Liver (tissue), 9 donors: ENCODE measurements around the gene ABCC3. TPM values are rescaled to one million over a fixed set of nuclear protein-coding genes. Genes with fewer than 3 reads are reported as not detected.

Source experiments
- DNase-seq: peaks from one replicate; pipeline ENCODE4 v3.0.0-alpha.2; 2017; ENCODE audit warnings: low spot score
- H3K27ac ChIP-seq, 2 donors: one replicate each; pipeline ENCODE4 v1.7.0; 2013; ENCODE audit warnings: inconsistent platforms in 2 of 2, low read length in 2 of 2, control low read depth in 1 of 2, low read depth in 1 of 2, mild to moderate bottlenecking in 1 of 2
- H3K27me3 ChIP-seq, 4 donors: one replicate each; pipeline versions ENCODE4 v1.6.1 to v1.7.0; 2013; ENCODE audit warnings: low read length in 3 of 4, inconsistent platforms in 1 of 4, mild to moderate bottlenecking in 1 of 4, moderate library complexity in 1 of 4; ENCODE audit not compliant: control insufficient read depth in 4 of 4, insufficient read depth in 4 of 4
- H3K36me3 ChIP-seq, 4 donors: one replicate each; pipeline versions ENCODE4 v1.6.1 to v1.7.0; 2013; ENCODE audit warnings: low read length in 3 of 4, mild to moderate bottlenecking in 3 of 4, low read depth in 1 of 4, moderate library complexity in 1 of 4; ENCODE audit not compliant: control insufficient read depth in 4 of 4, insufficient read depth in 3 of 4
- H3K4me1 ChIP-seq, 4 donors: one replicate each; pipeline versions ENCODE4 v1.6.1 to v1.7.0; 2013; ENCODE audit warnings: low read length in 3 of 4, mild to moderate bottlenecking in 3 of 4, moderate library complexity in 1 of 4; ENCODE audit not compliant: control insufficient read depth in 4 of 4, insufficient read depth in 4 of 4
- H3K4me3 ChIP-seq, 3 donors: one replicate each; pipeline versions ENCODE4 v1.6.1 to v1.7.0; 2013; ENCODE audit warnings: low read length in 3 of 3, control low read depth in 1 of 3, low read depth in 1 of 3, mild to moderate bottlenecking in 1 of 3
- H3K9ac ChIP-seq, 2 donors: one replicate each; pipeline ENCODE4 v1.7.0; 2013; ENCODE audit warnings: low read length in 2 of 2, mild to moderate bottlenecking in 2 of 2, moderate library complexity in 2 of 2, control low read depth in 1 of 2, low read depth in 1 of 2
- H3K9me3 ChIP-seq, 4 donors: one replicate each; pipeline versions ENCODE4 v1.6.1 to v1.7.0; 2013; ENCODE audit warnings: low read length in 3 of 4; ENCODE audit not compliant: control insufficient read depth in 4 of 4
- EGR1 ChIP-seq, 2 donors: IDR thresholded peaks; 2 replicates each; pipeline ENCODE4 v1.6.1; 2016 to 2018; ENCODE audit warnings: antibody characterized with exemption in 2 of 2, low read depth in 2 of 2
- FOXA1 ChIP-seq: IDR thresholded peaks from 2 replicates; pipeline ENCODE4 v1.6.1; 2016; ENCODE audit warnings: antibody characterized with exemption
- FOXA2 ChIP-seq: IDR thresholded peaks from 2 replicates; pipeline ENCODE4 v1.6.1; 2016; ENCODE audit warnings: antibody characterized with exemption
- GABPA ChIP-seq, 2 donors: IDR thresholded peaks in 1 of 2; conservative IDR thresholded peaks in 1 of 2; 2 replicates each; pipeline ENCODE4 v1.6.1; 2016; ENCODE audit warnings: antibody characterized with exemption in 2 of 2, mild to moderate bottlenecking in 1 of 2, moderate library complexity in 1 of 2
- HNF4A ChIP-seq, 2 donors: conservative IDR thresholded peaks; 2 replicates each; pipeline ENCODE4 v1.6.1; 2016; ENCODE audit warnings: antibody characterized with exemption in 2 of 2, mild to moderate bottlenecking in 2 of 2
- HNF4G ChIP-seq: IDR thresholded peaks from 2 replicates; pipeline ENCODE4 v1.6.1; 2016; ENCODE audit warnings: antibody characterized with exemption
- JUND ChIP-seq, 2 donors: IDR thresholded peaks; 2 replicates each; pipeline ENCODE4 v1.6.1; 2016; ENCODE audit warnings: antibody characterized with exemption in 2 of 2
- NR2F2 ChIP-seq: IDR thresholded peaks from 2 replicates; pipeline ENCODE4 v1.6.1; 2016; ENCODE audit warnings: antibody characterized with exemption
- RAD21 ChIP-seq, 2 donors: IDR thresholded peaks; 2 replicates each; pipeline ENCODE4 v1.6.1; 2016; ENCODE audit warnings: antibody characterized with exemption in 2 of 2, mild to moderate bottlenecking in 2 of 2
- RXRA ChIP-seq, 2 donors: IDR thresholded peaks; 2 replicates each; pipeline ENCODE4 v1.6.1; 2017 to 2018; ENCODE audit warnings: antibody characterized with exemption in 2 of 2, mild to moderate bottlenecking in 1 of 2
- SP1 ChIP-seq: IDR thresholded peaks from 2 replicates; pipeline ENCODE4 v1.6.1; 2018; ENCODE audit warnings: antibody characterized with exemption, mild to moderate bottlenecking
- TAF1 ChIP-seq: conservative IDR thresholded peaks from 2 replicates; pipeline ENCODE4 v1.6.1; 2016; ENCODE audit warnings: antibody characterized with exemption, mild to moderate bottlenecking
- YY1 ChIP-seq: IDR thresholded peaks from 2 replicates; pipeline ENCODE4 v1.6.1; 2016; ENCODE audit warnings: antibody characterized with exemption, mild to moderate bottlenecking
- WGBS: extraction: QIAGEN DNeasy Blood & Tissue Kit; methylation state at CpG from one replicate; pipeline ENCODE4 v1.1.7; 2013; 5-methylcytosine and 5-hydroxymethylcytosine counted together
- polyA plus RNA-seq, 2 donors: library from polyadenylated mRNA; stranded (reverse) in 1 of 2; unstranded in 1 of 2; fragments of 200-250 nt in 1 of 2; fragments of >200 nt in 1 of 2; fragmentation: Nextera tagmentation in 1 of 2; extraction: Ambion mirVana in 1 of 2; gene quantifications; one replicate each; pipeline versions ENCODE4 v1.2.1 to v1.2.3, GENCODE V29; 2013 to 2015
- total RNA-seq, 2 donors: library from RNA; depleted of rRNA; stranded (reverse); fragments of >200 nt; gene quantifications; one replicate each; pipeline ENCODE4 v1.2.3, GENCODE V29; 2014
- TF ChIP-seq, protein P1 (sequence below): IDR thresholded peaks from 2 replicates; pipeline ENCODE4 v1.6.1; 2016; ENCODE audit warnings: antibody characterized with exemption
- TF ChIP-seq, protein P2 (sequence below): IDR thresholded peaks from 2 replicates; pipeline ENCODE4 v1.6.1; 2016; ENCODE audit warnings: antibody characterized with exemption, mild to moderate bottlenecking
- TF ChIP-seq, protein P3 (sequence below): fragments of 150-350 bp; IDR thresholded peaks from 2 replicates; pipeline ENCODE4 v1.5.1; 2017; ENCODE audit warnings: improper control_type of control experiment, low read depth, low read length; ENCODE audit not compliant: missing input control
- TF ChIP-seq, protein P4 (sequence below): IDR thresholded peaks from 2 replicates; pipeline ENCODE4 v1.6.1; 2016; ENCODE audit warnings: antibody characterized with exemption
- TF ChIP-seq, protein P5 (sequence below): IDR thresholded peaks from 2 replicates; pipeline ENCODE4 v1.6.1; 2016; ENCODE audit warnings: antibody characterized with exemption
- donor health status: healthy.
- donor health status: healthy.
- donor health status: healthy.
- donor health status: healthy.
- donor health status: healthy.

Gene ABCC3
- total and polyA plus RNA-seq, 4 donors: 10.5 to 197 (median 80.5) TPM

DNA sequence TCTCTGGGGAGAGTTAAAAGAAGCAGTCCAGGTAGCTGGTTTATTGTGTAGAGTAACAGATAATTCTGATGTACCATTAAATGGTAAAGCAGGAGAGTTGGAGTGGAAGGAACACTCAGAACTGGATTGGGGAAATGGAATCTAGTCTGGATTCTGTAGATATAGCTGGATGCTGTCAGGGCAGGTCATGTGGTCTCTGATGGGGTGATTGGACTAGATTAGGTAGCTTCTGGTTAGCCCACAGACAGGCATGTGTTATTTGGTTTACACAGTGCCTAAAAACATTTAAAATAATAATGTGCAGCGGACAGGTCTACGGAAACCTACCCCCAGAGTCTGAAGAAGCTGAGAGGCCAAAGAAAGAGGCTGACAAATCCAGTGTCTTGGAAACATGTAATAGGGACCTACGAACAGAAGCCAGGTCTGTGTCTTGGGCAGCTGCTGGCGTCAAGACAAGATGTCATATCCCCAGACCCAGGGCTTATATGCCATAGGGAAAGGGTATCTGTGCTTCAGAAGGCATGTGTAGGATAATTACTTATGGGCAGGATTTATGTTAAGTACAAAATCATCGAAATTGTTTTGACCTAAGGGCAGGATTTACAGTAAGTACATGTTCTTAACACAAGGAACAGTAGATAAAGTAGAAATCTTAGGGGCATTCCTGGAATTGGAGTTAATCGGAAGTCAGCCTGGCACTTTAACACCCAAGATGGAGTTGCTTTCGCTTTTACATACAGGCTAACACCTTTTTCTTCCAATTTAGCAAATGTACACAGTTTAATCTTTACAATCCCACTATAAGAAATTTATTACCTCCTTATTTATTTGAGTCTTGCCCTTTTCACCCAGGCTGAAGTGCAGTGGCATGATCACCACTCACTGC, 97.1 kb downstream of the ABCC3 start:
- Histone ChIP-seq H3K36me3 (peaks cover 0 to 3% (median under 1%) of the 10 kb centered on the region in 4 donors), H3K9ac (no peak overlapping the region), H3K4me1 (peaks cover 6 to 24% (median 21%) of the 10 kb centered on the region in 4 donors), H3K4me3 (no peak overlapping the region), H3K9me3 (no peaks in the 10 kb centered on the region), H3K27me3 (no peaks in the 10 kb centered on the region), H3K27ac (no peak overlapping the region)
- no peak for DNase-seq
- TF ChIP-seq HNF4A (conservative IDR thresholded peaks at IDR 0.05) (no peak), SP1 (no peak)
- 77% methylated on average over 7 of the region's 7 CpGs for WGBS

DNA sequence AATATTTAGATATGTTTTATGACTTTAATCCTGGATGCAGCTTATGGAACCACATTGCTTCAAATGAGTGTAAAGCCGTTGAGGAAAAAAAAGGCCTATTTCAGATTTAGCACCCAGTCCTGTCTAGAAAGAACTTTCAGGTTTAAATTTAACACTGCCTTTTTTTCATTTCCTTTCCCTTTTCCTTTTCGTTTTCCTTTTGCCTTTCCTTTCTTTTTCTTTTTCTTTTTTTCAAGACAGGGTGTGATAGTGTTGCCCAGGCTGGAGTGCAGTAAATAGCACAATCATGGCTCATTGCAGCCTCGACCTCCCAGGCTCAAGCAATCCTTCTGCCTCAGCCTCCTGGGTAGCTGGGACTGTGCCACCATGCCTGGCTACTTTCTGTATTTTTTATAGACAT, 100.6 kb downstream of the ABCC3 start:
- Histone ChIP-seq H3K4me3 (no peak overlapping the region), H3K9me3 (no peaks in the 10 kb centered on the region), H3K27ac (no peak overlapping the region), H3K36me3 (peaks cover 1 to 14% (median 11%) of the 10 kb centered on the region in 4 donors), H3K27me3 (no peaks in the 10 kb centered on the region), H3K4me1 (peaks cover 0 to 6% (median 3%) of the 10 kb centered on the region in 4 donors), H3K9ac (no peak overlapping the region)
- DNase-seq: no peak
- TF ChIP-seq RAD21 (IDR thresholded peaks at IDR 0.05) (no peak), FOXA2 (no peak), EGR1 (IDR thresholded peaks at IDR 0.05; ENCODE audit: low read depth in 2 of 2) (no peak), SP1 (no peak), GABPA (IDR thresholded peaks at IDR 0.05 in 1 of 2, conservative IDR thresholded peaks at IDR 0.05 in 1 of 2) (no peak), HNF4G (no peak), NR2F2 (no peak), JUND (IDR thresholded peaks at IDR 0.05) (no peak), FOXA1 (no peak), TAF1 (no peak), RXRA (IDR thresholded peaks at IDR 0.05) (no peak), HNF4A (conservative IDR thresholded peaks at IDR 0.05) (no peak), YY1 (no peak)
- TF ChIP-seq, protein P1, sequence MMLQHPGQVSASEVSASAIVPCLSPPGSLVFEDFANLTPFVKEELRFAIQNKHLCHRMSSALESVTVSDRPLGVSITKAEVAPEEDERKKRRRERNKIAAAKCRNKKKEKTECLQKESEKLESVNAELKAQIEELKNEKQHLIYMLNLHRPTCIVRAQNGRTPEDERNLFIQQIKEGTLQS: no peak
- TF ChIP-seq, protein P2, sequence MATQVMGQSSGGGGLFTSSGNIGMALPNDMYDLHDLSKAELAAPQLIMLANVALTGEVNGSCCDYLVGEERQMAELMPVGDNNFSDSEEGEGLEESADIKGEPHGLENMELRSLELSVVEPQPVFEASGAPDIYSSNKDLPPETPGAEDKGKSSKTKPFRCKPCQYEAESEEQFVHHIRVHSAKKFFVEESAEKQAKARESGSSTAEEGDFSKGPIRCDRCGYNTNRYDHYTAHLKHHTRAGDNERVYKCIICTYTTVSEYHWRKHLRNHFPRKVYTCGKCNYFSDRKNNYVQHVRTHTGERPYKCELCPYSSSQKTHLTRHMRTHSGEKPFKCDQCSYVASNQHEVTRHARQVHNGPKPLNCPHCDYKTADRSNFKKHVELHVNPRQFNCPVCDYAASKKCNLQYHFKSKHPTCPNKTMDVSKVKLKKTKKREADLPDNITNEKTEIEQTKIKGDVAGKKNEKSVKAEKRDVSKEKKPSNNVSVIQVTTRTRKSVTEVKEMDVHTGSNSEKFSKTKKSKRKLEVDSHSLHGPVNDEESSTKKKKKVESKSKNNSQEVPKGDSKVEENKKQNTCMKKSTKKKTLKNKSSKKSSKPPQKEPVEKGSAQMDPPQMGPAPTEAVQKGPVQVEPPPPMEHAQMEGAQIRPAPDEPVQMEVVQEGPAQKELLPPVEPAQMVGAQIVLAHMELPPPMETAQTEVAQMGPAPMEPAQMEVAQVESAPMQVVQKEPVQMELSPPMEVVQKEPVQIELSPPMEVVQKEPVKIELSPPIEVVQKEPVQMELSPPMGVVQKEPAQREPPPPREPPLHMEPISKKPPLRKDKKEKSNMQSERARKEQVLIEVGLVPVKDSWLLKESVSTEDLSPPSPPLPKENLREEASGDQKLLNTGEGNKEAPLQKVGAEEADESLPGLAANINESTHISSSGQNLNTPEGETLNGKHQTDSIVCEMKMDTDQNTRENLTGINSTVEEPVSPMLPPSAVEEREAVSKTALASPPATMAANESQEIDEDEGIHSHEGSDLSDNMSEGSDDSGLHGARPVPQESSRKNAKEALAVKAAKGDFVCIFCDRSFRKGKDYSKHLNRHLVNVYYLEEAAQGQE: no peak
- TF ChIP-seq, protein P3, sequence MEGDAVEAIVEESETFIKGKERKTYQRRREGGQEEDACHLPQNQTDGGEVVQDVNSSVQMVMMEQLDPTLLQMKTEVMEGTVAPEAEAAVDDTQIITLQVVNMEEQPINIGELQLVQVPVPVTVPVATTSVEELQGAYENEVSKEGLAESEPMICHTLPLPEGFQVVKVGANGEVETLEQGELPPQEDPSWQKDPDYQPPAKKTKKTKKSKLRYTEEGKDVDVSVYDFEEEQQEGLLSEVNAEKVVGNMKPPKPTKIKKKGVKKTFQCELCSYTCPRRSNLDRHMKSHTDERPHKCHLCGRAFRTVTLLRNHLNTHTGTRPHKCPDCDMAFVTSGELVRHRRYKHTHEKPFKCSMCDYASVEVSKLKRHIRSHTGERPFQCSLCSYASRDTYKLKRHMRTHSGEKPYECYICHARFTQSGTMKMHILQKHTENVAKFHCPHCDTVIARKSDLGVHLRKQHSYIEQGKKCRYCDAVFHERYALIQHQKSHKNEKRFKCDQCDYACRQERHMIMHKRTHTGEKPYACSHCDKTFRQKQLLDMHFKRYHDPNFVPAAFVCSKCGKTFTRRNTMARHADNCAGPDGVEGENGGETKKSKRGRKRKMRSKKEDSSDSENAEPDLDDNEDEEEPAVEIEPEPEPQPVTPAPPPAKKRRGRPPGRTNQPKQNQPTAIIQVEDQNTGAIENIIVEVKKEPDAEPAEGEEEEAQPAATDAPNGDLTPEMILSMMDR: no peak
- TF ChIP-seq, protein P4, sequence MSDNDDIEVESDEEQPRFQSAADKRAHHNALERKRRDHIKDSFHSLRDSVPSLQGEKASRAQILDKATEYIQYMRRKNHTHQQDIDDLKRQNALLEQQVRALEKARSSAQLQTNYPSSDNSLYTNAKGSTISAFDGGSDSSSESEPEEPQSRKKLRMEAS: no peak
- TF ChIP-seq, protein P5, sequence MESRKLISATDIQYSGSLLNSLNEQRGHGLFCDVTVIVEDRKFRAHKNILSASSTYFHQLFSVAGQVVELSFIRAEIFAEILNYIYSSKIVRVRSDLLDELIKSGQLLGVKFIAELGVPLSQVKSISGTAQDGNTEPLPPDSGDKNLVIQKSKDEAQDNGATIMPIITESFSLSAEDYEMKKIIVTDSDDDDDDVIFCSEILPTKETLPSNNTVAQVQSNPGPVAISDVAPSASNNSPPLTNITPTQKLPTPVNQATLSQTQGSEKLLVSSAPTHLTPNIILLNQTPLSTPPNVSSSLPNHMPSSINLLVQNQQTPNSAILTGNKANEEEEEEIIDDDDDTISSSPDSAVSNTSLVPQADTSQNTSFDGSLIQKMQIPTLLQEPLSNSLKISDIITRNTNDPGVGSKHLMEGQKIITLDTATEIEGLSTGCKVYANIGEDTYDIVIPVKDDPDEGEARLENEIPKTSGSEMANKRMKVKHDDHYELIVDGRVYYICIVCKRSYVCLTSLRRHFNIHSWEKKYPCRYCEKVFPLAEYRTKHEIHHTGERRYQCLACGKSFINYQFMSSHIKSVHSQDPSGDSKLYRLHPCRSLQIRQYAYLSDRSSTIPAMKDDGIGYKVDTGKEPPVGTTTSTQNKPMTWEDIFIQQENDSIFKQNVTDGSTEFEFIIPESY: no peak
- 80% methylated on average over 3 of the region's 3 CpGs for WGBS
